Ectodermal cell (in vitro differentiated cells): ENCODE measurements around the gene OTOF.
A peak's percentile ranks its signal among the peaks of the same experiment; 100 is the strongest.

ENCODE experiments used
- H3K27ac ChIP-seq: 2 replicates; pipeline ENCODE4 v1.7.0; 2013; ENCODE audit warnings: mild to moderate bottlenecking, low read depth, low read length; ENCODE audit not compliant: insufficient read depth, poor library complexity, severe bottlenecking
- H3K27me3 ChIP-seq: 2 replicates; pipeline ENCODE4 v1.7.0; 2013; ENCODE audit warnings: mild to moderate bottlenecking, low read length; ENCODE audit not compliant: insufficient read depth, control insufficient read depth, poor library complexity, severe bottlenecking
- H3K36me3 ChIP-seq: one replicate; pipeline ENCODE4 v1.7.0; 2013; ENCODE audit warnings: low read length; ENCODE audit not compliant: control insufficient read depth, insufficient read depth
- H3K4me1 ChIP-seq: one replicate; pipeline ENCODE4 v1.7.0; 2013; ENCODE audit warnings: low read length; ENCODE audit not compliant: control insufficient read depth, insufficient read depth
- H3K4me3 ChIP-seq: 2 replicates; pipeline ENCODE4 v1.7.0; 2013; ENCODE audit warnings: low read depth, low read length, control low read depth; ENCODE audit not compliant: insufficient read depth
- H3K9me3 ChIP-seq: 2 replicates; pipeline ENCODE4 v1.7.0; 2013; ENCODE audit warnings: mild to moderate bottlenecking, low read length, moderate library complexity; ENCODE audit not compliant: control insufficient read depth
- WGBS, 2 experiments: methylation state at CpG; one replicate each; pipeline ENCODE4 v1.1.7; 2013; ENCODE audit warnings: missing lambda C conversion rate in 2 of 2; 5-methylcytosine and 5-hydroxymethylcytosine counted together

Gene OTOF

GRCh38 chr2:26504002-26504401 lies 26.1 kb upstream of the OTOF start:
- no peak overlapping the region for H3K27ac ChIP-seq
- peaks cover 5% of the 10 kb centered on the region for H3K27me3 ChIP-seq
- peak overlapping the region; percentile 30 for H3K4me3 ChIP-seq
- no peaks in the 10 kb centered on the region for H3K4me1 ChIP-seq
- WGBS, 2 experiments: 82% methylated on average over 13 of the region's 13 CpGs
- no peaks in the 10 kb centered on the region for H3K36me3 ChIP-seq
- H3K9me3 ChIP-seq: no peaks in the 10 kb centered on the region

GRCh38 chr2:26503231-26503880 lies 25.4 kb upstream of the OTOF start:
- H3K27me3 ChIP-seq: peaks cover 5% of the 10 kb centered on the region
- no peak overlapping the region for H3K27ac ChIP-seq
- WGBS, 2 experiments: 19 to 22% methylated on average over 41 of the region's 41 CpGs
- H3K4me1 ChIP-seq: no peaks in the 10 kb centered on the region
- peak overlapping the region; percentile 30 for H3K4me3 ChIP-seq
- H3K9me3 ChIP-seq: no peaks in the 10 kb centered on the region
- no peaks in the 10 kb centered on the region for H3K36me3 ChIP-seq

- WGBS, 2 experiments: 62 to 69% methylated on average over 4 of the region's 4 CpGs
- Histone ChIP-seq H3K27me3 (peaks cover 5% of the 10 kb centered on the region), H3K27ac (no peak overlapping the region), H3K36me3 (no peaks in the 10 kb centered on the region), H3K4me1 (no peaks in the 10 kb centered on the region), H3K9me3 (no peaks in the 10 kb centered on the region), H3K4me3 (no peak overlapping the region)
Measured at GRCh38 chr2:26500406-26500805, 22.5 kb upstream of the OTOF start.

- no peaks in the 10 kb centered on the region for H3K36me3 ChIP-seq
- no peaks in the 10 kb centered on the region for H3K9me3 ChIP-seq
- peak overlapping the region; percentile 68 for H3K27ac ChIP-seq
- H3K4me3 ChIP-seq: no peak overlapping the region
- H3K27me3 ChIP-seq: no peaks in the 10 kb centered on the region
- H3K4me1 ChIP-seq: no peaks in the 10 kb centered on the region
- 56 to 61% methylated on average over 8 of the region's 8 CpGs for WGBS, 2 experiments
Measured at GRCh38 chr2:26495705-26496297, 17.9 kb upstream of the OTOF start.

GRCh38 chr2:26494891-26495290 lies 17.0 kb upstream of the OTOF start:
- Histone ChIP-seq H3K4me1 (no peaks in the 10 kb centered on the region), H3K4me3 (no peak overlapping the region), H3K27me3 (no peaks in the 10 kb centered on the region), H3K27ac (no peak overlapping the region), H3K9me3 (no peaks in the 10 kb centered on the region), H3K36me3 (no peaks in the 10 kb centered on the region)
- 93% methylated on average over 8 of the region's 8 CpGs for WGBS, 2 experiments

GRCh38 chr2:26494199-26494598 lies 16.3 kb upstream of the OTOF start:
- Histone ChIP-seq H3K36me3 (no peaks in the 10 kb centered on the region), H3K27ac (no peak overlapping the region), H3K27me3 (no peaks in the 10 kb centered on the region), H3K9me3 (no peaks in the 10 kb centered on the region), H3K4me3 (no peak overlapping the region), H3K4me1 (no peaks in the 10 kb centered on the region)
- 96 to 97% methylated on average over 4 of the region's 4 CpGs for WGBS, 2 experiments

GRCh38 chr2:26493566-26493965 lies 15.6 kb upstream of the OTOF start:
- Histone ChIP-seq H3K9me3 (no peaks in the 10 kb centered on the region), H3K4me1 (no peaks in the 10 kb centered on the region), H3K36me3 (no peaks in the 10 kb centered on the region), H3K4me3 (no peak overlapping the region), H3K27me3 (no peaks in the 10 kb centered on the region), H3K27ac (no peak overlapping the region)
- WGBS, 2 experiments: 94 to 97% methylated on average over 10 of the region's 10 CpGs

GRCh38 chr2:26492749-26493515 lies 15.0 kb upstream of the OTOF start:
- Histone ChIP-seq H3K36me3 (no peaks in the 10 kb centered on the region), H3K4me3 (no peak overlapping the region), H3K4me1 (no peaks in the 10 kb centered on the region), H3K27me3 (no peaks in the 10 kb centered on the region), H3K9me3 (no peaks in the 10 kb centered on the region), H3K27ac (no peak overlapping the region)
- 87 to 90% methylated on average over 7 of the region's 7 CpGs for WGBS, 2 experiments

- Histone ChIP-seq H3K9me3 (no peaks in the 10 kb centered on the region), H3K36me3 (no peaks in the 10 kb centered on the region), H3K4me1 (no peaks in the 10 kb centered on the region), H3K27ac (no peak overlapping the region), H3K4me3 (no peak overlapping the region), H3K27me3 (no peaks in the 10 kb centered on the region)
- 86 to 91% methylated on average over 8 of the region's 8 CpGs for WGBS, 2 experiments
Measured at GRCh38 chr2:26491563-26492167, 13.7 kb upstream of the OTOF start.

- H3K27ac ChIP-seq: no peak overlapping the region
- 94% methylated on average over 19 of the region's 19 CpGs for WGBS, 2 experiments
- H3K27me3 ChIP-seq: no peaks in the 10 kb centered on the region
- no peaks in the 10 kb centered on the region for H3K4me1 ChIP-seq
- no peak overlapping the region for H3K4me3 ChIP-seq
- no peaks in the 10 kb centered on the region for H3K36me3 ChIP-seq
- H3K9me3 ChIP-seq: no peaks in the 10 kb centered on the region
Measured at GRCh38 chr2:26489213-26489850, 11.4 kb upstream of the OTOF start.
